Astrocyte of the cerebellum (primary cell): Measurements from ENCODE around the gene ABHD17A.

ENCODE experiments used
- DNase-seq: peaks from one replicate; pipeline ENCODE4 v3.0.0-alpha.2; 2011; ENCODE audit warnings: low read depth
- H3K4me3 ChIP-seq: 2 replicates; pipeline ENCODE4 v1.5.1; 2011; ENCODE audit warnings: mild to moderate bottlenecking, low read depth, low read length, moderate library complexity
- CTCF ChIP-seq: IDR thresholded peaks from 2 replicates; pipeline ENCODE4 v1.5.1; 2012; ENCODE audit warnings: low read length, low read depth, moderate library complexity, mild to moderate bottlenecking; ENCODE audit errors: missing control alignments
- in situ Hi-C: cut with HindIII; loops from 2 replicates; pipeline ENCODE4 v1.10.0; 2017; ENCODE audit warnings: low sequenced_read_pairs

Gene ABHD17A

DNA sequence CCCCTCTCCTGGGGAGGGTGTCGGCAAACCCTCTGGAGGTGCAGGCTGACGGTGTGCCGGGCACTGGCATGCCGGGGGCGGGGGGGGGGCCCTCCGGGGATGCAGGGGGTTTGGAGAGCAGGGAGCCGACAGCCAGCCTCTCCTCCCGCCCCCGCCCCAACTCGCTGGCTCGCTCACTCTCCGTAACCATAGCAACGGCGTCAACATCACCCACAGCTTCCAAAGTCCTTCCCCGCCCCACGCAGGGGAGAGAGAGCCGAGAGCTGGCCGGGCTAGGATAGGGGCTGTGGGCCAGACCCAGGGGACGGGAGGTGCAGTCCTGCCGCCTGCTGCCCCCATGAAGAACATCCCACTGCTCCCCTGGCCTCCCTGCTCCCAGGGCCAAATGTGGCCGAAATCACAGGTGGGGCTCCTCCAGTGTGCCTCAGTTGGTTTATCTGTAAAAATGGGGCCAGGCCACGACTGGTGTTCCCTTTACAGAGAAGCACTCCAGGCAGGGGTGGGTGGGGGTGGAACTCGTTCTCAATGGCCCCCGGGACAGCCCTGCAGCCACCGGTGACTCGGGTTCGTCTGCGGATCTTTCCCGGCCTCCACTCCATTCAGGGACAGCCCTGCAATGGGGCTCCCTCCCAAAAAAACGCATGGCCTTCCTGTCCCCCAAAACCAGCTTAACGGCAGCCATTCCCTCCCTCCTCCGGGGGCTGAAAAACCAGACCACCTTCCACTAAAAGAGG is 25.1 kb downstream of the ABHD17A start:
- peak overlapping the region; percentile 83 for H3K4me3 ChIP-seq
- TF ChIP-seq CTCF, result no peak
- in situ Hi-C loops, result no loop called here
- peak; percentile 54 for DNase-seq

DNA sequence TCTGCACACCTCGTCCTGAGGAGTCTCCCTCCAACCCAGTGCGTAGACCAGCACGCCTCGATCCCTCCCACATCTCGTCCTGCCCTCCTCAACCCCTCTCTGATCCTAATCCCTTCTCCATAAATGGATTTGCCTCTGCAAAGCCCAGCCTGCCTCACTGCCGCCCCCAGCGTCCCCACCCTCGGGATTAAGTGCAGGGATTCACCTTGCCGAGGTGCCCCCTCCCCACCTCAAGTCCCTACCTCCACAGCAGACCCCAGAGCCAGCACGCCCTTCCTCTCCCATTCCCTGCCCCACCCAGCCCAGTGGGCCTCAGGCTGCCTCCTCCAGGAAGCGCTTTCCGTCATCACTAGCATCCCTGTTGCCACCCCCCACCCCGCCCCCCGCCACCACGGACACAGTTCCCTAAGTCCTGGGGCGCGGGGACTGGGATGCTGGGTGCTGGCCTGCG is 25.9 kb downstream of the ABHD17A start:
- in situ Hi-C loops, result no loop called here
- no peak overlapping the region for H3K4me3 ChIP-seq
- DNase-seq, result no peak
- no peak for TF ChIP-seq CTCF

DNA sequence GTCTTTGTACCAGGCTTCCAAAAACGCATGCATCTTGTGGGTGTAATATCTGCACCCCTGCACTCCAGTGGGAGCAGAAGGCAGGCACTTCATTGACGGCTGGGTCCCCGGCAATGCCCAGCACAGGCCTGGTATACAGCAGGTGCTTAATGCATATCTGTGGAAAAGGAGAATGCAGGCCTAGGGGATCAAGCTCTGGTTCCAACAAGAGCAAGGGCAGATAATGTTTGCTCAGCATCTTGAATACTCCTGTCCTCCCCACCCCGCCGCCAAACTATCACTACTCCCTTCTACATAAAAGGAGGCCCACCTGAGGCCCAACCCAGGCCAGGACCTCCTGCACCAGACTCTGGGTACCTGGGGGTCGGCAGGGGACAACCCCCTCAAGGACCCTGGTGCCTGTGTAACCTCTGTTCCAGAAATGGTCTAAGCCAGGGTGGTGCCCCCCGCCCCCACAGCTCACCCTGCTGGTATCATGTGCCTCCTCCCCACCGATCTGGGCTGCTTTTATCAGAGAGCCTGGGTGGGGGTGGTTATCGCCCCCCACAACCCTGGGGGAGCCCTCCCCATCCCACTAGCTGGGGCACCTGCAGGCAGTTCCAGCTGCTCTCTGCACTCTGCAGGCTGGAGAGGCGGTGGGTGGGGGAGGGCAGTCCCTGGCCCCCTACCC is 26.7 kb downstream of the ABHD17A start:
- no peak for DNase-seq
- in situ Hi-C loops, result no loop called here
- no peak for TF ChIP-seq CTCF
- H3K4me3 ChIP-seq, result no peak overlapping the region

DNA sequence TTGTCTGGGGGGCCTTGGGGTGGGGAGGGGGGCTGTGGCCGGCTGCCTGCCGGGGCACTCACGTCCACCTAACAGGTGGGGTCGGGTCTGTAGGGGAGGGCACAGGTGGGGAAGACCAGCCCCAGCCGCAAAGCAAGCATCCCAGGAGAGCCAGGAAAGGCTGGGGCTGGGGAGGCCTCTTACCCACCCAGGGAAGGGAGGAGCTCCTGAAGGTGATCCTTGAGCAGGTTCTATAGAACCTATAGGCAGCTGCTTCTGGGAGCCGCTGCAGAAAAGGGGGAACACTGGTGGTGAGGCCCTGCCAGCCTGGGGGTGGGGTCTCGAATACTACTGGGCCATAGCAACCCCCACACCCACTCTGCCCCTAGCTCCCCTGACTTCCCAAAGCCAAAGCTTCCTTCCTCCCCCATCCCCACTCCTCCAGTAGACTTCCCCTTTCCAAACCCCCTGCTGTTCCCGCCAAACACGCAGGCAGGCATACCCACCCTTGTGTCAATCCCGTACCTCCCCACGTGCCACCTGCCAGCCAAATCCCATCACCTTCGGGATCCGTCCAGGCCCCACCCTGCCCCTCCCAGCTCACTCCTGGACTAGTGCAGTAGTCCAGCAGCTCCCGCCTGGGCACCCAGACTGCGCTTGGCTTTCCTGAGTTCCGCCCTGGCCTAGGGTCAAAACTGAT is 27.5 kb downstream of the ABHD17A start:
- DNase-seq, result no peak
- no peak overlapping the region for H3K4me3 ChIP-seq
- in situ Hi-C loops, result no loop called here
- no peak for TF ChIP-seq CTCF

GRCh38 chr19:1856698-1857603 is 28.3 kb downstream of the ABHD17A start:
- DNase-seq, result no peak
- no peak for TF ChIP-seq CTCF
- in situ Hi-C loops, result no loop called here
- peak overlapping the region; percentile 33 for H3K4me3 ChIP-seq

GRCh38 chr19:1856345-1856697 is 29.0 kb downstream of the ABHD17A start:
- no peak for DNase-seq
- TF ChIP-seq CTCF, result no peak
- no peak overlapping the region for H3K4me3 ChIP-seq
- in situ Hi-C loops, result no loop called here
